Measurements from ENCODE around the gene METTL8.

METTL8 gene

GRCh38 chr2:171267855-171268629, 165.7 kb downstream of the METTL8 start:
- in situ Hi-C loops (cut with MboI; ENCODE audit: low sequenced_read_pairs) = no loop called here
